Measurements from ENCODE around the gene PHF21B.
"Not testable (repeated sequence)": the region's sequence is repeated elsewhere in the genome, so short reads cannot be mapped to it uniquely, and the experiment has no call there.

PHF21B gene

DNA sequence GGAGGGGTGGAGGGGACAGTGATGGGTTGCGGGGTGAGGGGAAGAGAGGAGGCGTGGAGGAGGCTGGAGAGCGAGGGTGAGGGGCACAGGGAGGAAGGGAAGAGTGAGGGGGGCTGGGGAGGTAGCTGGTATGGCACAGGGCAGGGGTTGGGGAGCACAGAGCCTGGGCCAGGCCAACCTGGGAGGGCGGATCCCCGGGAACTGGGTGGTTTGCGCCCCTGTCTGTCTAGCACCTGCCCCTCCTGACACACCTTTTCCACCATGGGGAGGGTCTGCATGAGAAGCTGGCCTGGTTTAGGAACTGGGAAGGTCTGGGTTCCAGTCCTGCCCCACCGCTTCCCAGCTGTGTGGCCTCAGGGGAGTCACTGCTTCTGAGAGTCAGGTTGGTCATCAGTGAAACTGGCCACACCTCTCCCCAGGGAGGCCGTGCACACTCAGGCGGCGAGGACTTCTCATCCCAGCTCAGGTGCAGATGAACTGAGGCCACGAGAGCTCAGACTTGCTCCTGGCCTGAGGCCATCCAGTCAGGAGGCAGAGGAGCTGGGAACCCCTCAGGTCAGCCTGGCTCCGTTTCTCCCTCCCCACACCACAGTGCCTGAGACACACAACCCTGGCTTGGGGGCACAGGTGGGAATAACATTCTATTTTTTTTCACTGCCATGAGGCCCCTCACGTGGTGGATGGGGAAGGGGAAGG, 95.6 kb downstream of the PHF21B start:
- no peak for DNase-seq

DNA sequence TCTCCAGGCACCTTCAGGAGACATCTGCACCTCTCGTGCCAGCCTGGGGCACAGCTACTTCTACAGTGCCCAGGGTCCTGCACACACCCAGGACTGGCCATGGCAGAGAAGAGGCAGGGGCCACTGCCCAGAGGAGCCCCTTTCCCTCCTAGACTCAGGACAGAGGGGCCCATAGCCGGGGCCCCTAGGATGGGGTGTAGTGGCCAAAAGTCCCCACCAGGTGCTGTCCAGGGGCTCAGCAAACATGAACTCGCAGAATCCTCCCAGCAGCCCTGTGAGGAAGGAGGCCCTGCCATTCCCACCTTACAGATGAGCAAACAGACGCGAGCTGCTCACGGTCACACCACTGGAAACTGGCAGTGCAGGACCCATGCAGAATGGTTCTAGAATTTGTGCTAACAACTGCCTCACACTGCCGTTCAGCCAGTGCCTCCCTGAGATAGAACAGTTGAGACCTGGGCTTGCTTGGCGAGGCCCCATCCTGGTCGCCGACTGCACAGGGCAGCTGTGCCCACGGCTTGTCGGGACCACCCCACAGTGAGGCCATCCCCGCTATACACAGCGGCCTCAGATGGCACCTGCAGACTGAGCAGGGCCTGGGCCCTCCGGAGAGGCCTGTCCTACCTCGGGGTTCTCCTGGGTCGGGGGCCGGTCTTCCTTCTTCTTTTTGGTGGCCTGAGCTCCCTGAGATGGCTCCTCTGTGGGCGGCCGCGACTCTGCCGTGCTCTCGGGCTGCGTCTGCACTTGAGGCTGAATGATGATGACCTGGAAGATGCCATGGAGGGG, 96.4 kb downstream of the PHF21B start:
- DNase-seq, result no peak

DNA sequence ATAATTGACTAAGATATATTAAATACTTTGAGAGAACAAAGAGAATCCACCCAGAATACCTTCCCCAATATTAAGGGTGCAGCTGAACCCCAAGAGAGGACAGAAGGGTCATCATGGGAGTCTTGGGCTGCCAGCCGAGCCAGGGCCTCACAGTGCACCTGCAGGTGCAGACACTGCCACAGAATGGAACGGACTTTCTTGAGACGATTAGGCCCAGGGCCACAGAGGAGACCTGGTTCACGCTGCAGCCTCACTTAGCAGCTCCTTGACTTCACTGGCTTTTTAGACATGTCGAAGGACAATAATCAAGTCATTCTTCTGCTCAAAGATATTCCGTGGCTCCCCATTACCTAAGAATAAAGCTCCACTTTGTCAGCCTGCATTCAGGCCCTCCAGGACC, 100.6 kb downstream of the PHF21B start:
- DNase-seq, result no peak

DNA sequence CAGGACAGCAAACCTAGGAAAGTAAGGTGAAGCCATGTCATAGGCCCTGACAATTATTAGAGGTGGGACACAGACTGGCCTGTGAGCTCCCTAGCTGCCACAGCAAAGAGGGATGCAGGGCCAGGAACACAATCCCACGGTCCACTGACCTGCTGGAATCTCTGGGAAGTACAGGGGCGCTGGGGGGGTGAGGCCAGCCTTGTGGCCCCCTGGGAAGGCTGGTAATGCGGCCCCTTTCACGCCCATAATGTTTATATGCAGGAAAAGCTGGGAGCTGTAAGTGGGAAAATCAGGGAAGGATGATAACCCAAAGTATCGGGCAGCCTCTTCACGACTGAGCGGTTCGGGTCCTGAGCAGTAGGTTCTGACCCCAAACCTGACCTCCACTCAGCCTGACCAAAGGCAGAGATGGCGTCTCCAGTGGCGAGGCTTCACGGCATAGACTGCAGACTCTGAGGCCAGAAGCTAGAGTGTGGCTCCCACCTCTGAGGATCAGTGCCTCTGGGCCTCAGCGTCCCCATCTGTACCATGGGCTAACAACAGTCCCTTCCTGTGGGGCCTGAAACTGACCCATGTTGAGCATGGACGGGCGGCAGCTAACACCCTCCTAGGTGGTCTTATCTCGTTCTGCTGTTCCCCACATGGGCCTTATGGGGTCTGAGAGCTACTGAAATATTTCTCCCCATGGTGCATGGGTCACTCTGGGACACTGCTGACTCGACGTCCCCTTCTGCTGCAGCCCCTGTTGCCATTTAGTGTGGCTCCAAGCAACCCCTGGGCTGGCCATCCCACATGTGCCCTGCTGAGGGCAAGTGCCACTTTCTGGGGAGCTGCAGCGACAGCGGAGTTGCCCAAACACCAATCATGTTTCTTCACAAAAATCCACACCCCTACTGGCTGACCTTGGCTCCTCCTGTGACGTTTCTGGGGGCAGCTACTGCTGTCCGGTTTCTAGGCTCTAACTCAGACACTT, 101.8 kb downstream of the PHF21B start:
- DNase-seq, result no peak

DNA sequence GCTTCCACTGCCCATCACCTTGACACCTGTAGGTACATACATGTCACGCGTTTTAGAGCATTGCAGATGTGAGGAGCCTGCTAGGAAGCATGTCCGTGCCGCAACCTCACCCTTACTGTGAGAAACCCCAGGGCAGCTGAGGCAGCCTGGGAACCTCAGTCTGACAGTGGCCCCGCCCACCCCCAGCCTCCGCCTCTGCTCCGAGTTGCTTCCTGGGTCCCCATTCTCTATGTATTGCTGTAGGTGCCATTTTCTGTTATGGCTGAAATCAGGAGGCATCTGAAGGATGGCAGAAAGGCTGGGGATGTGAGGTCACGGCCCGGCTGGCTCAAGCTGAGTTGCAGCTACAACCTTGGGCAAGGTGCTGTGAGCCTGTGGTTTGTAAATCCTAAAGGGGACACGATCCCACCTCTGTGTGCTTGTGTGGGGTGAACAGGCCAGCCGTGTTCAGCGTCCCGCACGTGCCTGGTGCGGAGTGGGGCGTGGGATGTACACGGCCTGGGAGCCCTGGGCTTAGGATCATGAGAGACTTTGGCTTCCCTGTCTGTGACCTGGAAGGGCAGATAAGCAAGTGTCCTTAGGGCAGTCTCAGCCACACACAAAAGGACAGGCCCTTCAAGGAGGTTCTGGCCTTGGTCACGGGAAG, 102.7 kb downstream of the PHF21B start:
- no peak for DNase-seq

DNA sequence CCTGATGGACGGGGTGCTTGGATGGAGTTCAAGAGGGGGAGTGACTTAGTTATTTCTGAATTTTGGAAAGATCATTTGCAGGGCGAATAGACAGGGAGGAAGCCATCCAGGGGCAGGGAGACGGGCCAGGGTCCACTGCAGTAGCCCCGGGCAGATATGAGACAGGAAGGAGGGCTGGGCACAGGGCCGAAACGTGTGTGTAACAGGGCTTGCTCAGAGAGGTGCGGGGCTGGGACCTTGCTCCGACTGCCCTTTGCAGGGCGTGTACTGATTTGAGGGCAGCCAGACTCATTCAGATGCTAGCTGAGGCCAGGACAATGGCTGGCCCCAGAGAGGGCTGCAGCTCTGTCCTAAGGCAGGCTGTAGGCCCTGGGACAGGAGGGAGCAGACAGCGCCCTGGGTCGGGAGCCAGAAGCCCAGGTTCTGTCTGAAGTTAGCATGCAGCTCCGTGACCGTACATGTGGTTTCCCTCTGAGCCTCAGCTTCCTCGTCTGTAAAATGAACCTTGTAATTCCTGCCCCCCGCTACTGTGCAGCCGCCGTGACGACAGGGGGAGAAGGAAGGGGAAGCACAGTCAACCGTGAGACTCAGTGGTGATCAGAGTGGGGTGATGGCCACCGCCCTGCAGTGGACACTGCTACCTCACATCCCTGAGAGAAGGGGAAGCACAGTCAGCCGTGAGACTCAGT, 103.4 kb downstream of the PHF21B start:
- no peak for DNase-seq

DNA sequence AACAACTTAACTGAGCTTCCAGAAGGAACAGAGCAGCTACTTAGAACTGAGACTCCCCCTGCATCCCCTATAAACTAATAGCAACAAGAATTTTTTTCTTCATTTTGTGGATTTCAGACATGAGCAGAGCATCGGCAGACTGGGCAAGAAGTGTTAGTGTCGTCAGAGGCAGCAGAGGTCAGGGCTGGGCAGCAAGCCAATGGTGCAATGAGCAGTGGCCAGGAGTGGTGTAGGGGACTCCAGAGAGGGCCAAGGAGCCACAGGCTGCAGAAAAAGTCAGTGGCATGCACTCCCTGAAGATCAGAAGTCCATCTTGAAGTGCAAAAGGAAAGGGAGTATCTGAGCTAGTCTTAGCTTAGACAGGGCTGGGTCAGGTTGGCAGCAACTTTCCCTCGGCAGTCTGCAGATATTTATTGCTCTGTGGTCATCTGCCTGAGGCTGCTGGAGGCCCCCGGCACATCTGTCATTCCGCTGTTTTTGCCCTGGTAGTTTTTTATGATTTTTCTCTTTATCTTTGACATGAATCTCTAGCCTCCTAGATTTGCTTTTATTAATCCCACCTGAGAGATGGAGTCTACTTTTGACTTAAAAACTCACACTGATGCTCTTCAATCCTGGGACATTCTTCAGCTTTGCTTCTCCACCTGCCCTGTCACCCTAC, 105.2 kb downstream of the PHF21B start:
- not testable (repeated sequence) for DNase-seq

DNA sequence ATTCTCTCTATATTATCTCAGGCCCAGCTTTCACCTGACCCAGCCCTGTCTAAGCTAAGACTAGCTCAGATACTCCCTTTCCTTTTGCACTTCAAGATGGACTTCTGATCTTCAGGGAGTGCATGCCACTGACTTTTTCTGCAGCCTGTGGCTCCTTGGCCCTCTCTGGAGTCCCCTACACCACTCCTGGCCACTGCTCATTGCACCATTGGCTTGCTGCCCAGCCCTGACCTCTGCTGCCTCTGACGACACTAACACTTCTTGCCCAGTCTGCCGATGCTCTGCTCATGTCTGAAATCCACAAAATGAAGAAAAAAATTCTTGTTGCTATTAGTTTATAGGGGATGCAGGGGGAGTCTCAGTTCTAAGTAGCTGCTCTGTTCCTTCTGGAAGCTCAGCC, 106.6 kb downstream of the PHF21B start:
- not testable (repeated sequence) for DNase-seq

DNA sequence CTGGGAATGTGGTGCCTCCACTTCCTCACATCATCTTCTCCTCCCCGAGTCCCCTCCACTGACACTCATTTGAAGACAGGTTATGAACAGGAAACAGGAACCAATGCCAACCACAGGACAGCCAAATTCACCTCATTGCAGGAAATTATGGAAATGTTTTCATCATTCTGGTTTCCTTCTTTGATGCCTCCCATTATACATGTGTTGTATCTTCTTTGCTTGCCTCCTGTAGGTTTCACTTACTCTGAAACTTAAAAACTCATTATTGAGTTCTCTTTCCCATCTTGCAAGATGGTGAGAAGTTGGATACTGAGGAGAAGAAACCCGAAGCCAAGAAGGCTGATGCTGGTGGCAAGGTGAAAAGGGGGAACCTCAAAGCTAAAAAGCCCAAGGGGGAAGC, 108.5 kb downstream of the PHF21B start:
- no peak for DNase-seq

DNA sequence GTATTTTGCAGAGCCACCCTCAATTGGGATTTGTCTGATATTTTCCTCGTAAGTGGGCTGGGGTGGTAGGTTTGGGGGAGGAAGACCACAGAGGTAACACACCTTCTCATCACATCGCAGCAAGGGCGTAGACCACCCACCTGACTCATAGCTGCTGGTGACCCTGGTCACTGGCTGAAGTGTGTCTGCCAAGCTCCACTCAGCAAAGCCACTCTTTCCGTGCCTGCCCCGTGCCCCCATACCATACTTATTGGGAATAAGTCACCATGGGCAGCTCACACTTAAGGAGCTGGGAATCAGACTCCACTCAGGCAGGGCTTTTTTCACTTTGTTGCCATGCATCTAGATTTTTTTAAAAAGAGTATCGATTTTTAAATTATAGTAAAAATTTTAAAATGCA, 111.6 kb downstream of the PHF21B start:
- no peak for DNase-seq

DNA sequence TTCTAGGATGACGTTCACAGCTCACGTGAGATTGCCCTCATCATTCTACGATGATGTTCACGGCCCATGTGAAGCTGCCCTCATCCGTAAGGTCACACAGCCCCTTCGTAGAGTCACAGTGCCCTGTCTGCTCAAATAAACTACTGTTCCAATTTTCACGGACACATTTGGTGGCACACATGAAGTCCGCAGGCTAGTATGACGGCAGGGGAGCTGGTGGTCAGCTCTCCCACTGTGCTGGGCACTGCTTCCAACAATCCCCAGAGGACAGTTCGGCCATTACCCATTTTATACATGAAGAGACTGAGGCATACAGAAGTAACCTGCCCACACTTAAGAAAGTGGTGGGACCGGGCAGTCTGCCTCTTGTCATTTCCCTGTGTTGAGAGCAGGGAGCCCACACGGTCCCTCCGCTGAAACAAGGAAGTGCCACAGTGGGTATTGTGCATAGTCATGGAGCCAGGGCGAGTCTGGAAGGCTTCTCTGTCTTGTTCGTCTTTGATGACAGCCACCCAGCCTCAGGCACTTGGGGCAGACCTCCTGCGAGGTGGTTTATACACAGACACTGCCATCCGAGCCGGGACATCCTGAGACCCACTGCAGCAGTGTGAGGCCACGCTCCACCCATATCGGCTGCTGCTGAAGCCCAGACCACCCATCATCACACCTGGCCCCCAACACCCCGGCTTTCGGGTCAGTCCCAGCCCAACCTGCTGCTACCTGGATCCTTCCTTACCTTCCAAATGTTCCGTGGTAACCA, 114.3 kb downstream of the PHF21B start:
- no peak for DNase-seq

DNA sequence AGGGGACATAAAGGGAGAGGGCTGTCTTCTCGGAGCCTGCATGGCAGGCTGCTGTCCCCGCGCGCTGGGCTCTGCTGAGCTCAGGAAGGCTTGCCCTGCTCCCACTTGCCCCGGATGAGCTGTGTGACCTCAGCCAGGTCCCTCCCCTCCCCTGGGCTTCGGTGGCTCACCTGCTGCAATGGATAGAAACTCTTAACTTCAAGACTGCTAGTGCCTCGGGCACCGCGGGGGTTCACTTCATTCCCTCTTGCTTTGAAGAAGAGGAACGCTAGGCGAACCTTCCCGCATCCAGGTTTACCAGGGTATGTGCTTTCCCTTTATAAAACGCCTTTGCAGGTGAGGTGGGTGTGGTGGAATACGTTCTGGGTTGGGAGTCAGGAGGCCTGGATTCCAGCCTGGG, 115.0 kb downstream of the PHF21B start:
- no peak for DNase-seq

DNA sequence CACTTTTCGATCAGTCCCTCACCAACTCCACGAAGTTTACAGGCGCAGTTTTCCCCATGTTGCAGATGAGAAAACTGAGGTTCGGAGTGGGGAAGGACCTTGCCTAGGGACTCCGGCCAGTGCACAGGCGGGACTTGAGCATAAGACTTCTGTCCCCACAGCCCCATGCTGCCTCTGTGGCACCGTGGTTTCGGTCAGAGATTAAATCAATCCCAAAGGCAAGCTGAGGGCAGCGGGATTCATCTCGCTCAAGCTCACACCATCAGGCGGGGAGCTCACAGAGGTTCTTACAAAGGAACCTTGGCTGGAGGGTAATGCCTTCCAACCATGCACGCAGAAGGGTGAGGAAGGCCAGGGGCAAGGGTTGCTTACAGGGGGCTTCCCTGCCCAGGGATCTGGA, 115.5 kb downstream of the PHF21B start:
- no peak for DNase-seq

DNA sequence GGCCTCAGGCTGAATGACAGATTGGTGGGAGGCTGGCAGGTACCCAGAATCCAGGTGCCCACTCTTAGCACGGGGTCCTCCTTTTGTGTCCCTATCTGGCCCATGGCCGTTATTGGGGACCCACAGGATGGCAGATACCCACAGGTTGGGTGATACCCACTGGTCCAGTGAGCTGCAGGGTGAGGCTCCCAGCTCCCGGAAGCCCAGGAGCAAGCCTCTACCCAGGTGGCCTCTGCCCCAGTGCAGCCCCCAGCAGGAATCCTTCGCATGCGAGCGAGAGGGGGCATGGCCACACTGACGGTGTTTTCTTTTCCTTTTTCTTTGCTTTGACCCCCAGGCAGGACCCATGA, 116.1 kb downstream of the PHF21B start:
- DNase-seq, result no peak

DNA sequence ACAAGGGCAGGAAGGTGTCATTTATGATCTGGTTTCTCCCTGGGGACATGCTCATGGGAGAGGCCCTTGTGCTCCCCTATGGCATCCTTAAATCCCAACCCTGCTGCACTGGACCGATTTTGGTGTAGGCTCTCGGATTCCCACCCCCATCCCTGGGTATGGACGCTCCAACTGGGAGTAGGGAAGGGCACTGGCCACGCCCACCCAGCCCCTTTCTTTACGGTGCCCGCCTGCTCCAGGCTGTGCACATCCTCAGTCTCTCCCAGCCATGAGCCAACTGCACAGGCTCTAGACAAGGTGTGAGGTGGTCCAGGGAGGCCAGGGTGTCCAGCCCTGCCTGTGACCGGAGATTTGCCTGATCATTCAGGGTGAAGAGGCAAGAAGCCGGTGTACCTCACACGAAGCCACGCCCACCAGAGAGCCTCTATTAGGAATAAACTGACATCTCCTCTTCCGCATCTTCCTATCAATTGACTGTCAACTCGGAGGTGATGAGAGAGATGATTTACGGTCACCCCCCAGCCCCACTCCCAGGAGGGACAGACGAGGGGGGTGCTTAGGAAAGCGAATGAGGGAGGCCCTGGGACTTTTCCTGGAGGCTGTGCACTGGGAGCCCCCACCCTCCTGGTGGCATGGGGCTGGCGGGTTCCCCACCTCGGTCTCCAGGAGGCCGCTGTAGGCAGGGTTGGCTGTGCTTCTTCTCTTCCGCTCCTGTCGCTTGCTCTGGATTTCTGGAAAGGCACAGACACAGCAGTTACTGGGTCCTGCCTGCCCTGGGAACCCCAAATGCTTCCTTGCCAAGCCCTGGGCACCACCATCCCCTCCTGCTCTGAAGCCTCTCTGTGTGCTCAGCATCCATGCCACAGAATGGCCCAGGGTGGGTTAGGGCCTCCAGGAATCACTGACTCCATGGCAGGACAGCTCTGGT, 116.7 kb downstream of the PHF21B start:
- DNase-seq, result no peak

DNA sequence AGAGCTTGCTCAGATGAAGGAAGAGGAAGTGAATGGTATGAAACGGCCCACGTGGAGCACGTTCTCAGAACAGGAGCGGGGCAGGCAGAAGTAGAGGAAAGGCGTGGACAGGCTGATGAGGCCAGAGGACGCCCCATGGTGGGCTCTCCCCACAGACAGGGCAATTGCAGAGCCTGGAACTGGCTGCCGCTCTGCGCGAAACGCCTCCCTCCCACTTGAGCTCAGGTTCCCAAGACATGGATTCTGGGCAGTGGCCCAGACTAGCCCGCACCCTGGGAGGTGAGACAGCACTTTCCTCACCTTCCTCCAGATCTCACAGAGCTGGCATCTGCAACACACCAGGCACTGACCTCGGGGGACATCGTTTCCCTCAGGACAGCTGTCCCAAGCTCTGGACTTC, 117.6 kb downstream of the PHF21B start:
- DNase-seq, result no peak

DNA sequence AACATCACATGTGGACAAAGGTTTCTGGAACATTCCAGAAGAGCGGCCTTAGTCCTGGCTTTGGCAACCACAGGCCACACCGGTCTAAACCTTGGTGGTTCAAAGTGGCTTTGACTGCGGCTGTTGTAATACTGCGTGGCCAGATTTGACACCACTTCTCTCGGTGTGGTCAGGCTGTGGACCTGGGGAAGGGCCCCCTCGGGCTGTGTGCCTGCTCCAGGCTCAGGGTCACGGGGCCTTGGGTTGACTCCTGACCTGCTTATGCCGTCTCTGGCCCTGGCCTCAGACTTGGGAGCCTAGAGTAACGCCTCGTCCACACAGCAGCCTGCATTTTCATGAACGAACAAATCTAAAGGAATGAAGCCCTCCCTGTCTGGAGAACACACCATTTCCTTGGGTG, 118.0 kb downstream of the PHF21B start:
- DNase-seq, result no peak

DNA sequence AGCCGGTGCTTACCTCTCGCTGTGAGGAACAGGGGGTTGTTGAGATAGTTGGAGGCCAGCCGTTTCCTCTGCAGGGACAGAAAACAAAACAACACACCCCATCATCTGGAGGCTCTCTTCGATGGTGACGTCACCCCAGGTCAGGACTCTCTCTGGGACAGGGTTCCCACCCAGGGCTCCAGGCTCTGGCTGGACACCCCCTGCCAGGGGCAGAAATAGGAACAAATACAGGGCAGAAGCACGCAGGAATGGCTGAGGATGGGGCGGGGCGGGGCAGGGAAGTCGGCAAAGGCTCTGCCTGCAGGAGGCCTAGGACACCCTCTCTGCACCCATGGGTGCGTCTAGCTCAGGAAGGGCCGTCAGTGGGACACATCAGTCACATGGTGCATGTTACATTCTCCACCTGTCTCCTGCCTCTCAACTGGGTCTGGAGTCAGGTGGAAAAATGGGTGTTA, 118.5 kb downstream of the PHF21B start:
- no peak for DNase-seq

DNA sequence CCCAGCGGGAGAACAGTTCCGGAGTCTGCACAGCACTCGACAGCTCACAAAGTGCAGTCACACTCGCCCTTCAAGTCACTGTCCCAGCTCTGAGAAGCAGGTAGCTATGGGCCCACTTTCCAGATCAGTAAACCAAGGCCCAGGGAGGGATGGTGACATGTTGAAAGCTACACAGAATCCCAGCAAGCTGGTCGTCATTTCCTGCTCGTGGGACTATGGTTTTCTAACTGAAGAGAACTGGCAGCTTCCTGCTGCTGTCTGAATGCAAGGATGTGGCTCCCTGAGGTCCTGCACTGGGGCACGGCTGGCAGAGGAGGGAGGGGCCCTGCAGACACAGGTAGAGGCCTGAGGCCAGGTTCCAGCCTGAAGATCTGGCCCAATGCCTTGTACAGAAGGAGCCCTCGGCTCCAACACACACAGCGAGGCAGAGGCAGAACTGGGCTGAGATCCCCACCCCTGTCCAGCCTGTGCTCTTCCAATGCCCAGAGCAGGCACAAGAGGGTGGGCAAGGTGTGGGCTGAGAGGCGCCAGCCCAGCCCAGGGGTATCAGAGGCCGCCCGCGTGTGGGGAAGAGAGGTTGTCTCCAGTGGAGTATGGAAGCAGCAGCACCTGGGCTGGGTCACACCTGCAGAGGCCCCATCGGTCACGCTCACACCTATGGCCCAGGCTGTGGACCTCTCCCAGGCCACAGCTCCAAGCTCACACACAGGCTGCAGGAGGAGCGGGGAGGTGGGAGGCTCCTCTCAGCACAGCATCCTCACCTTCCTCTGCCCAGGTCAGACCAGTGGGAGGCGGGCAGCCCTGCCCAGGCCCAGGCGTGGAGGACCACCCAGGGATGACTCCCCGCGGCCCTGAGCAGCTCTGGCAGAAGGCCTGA, 119.2 kb downstream of the PHF21B start:
- DNase-seq, result no peak
